IMR-90 (cell line): Measurements from ENCODE around the gene CCDC12. TPM values are rescaled to one million over a fixed set of nuclear protein-coding genes. Genes with fewer than 3 reads are reported as not detected.

Source experiments
- ATAC-seq: fragments of 200-7000 bp; cut with Tn5 transposase; 2 replicates; pipeline ENCODE4 v1.9.1; 2020; ENCODE audit warnings: low read depth, mild to moderate bottlenecking, moderate library complexity
- BruUV-seq: library from RNA; stranded (reverse); fragments of 400-500 nt; replicated peaks from 2 replicates; lab custom pipeline; 2021; lab: Mats Ljungman, UMichigan
- CTCF ChIA-PET: fragments of 300-600 bp; formaldehyde crosslinking; extraction: SDS; loops from one replicate; lab custom pipeline; 2021; ENCODE audit warnings: antibody characterized with exemption; lab: Yijun Ruan, JAX
- POLR2A ChIA-PET: fragments of 300-600 bp; sonication (Branson Sonifier 250); formaldehyde crosslinking; loops from one replicate; lab custom pipeline; 2022; ENCODE audit warnings: antibody characterized with exemption; ENCODE audit not compliant: unreplicated experiment; lab: Charles Lee
- DNase-seq: peaks from one replicate; pipeline ENCODE4 v3.0.0; 2013
- H2AFZ ChIP-seq: replicated peaks from 2 replicates; pipeline ENCODE3; 2013; ENCODE audit warnings: low read length, mild to moderate bottlenecking; ENCODE audit not compliant: poor library complexity
- H2AK5ac ChIP-seq: 2 replicates; pipeline ENCODE4 v1.6.1; 2013; ENCODE audit warnings: low read depth, low read length, inconsistent platforms
- H2AK9ac ChIP-seq: replicated peaks from 2 replicates; pipeline ENCODE3; 2013; ENCODE audit warnings: mild to moderate bottlenecking, low read depth, low read length, moderate library complexity; ENCODE audit not compliant: poor library complexity
- H2BK120ac ChIP-seq: 2 replicates; pipeline ENCODE4 v1.6.1; 2013; ENCODE audit warnings: low read depth, low read length, inconsistent platforms
- H2BK15ac ChIP-seq: 3 replicates; pipeline ENCODE4 v1.6.1; 2013; ENCODE audit warnings: low read depth, low read length, inconsistent platforms
- H2BK20ac ChIP-seq: 2 replicates; pipeline ENCODE4 v1.6.1; 2013; ENCODE audit warnings: low read depth, mild to moderate bottlenecking, inconsistent platforms, low read length, moderate library complexity
- H2BK5ac ChIP-seq: 2 replicates; pipeline ENCODE4 v1.6.1; 2013; ENCODE audit warnings: mild to moderate bottlenecking, low read depth, low read length, inconsistent platforms; ENCODE audit not compliant: poor library complexity, severe bottlenecking
- H3K14ac ChIP-seq: replicated peaks from 2 replicates; pipeline ENCODE4 v1.6.1; 2013; ENCODE audit warnings: low read depth, low read length, inconsistent platforms
- H3K18ac ChIP-seq: 2 replicates; pipeline ENCODE4 v1.6.1; 2013; ENCODE audit warnings: low read depth, low read length, control low read depth
- H3K23ac ChIP-seq: 2 replicates; pipeline ENCODE4 v1.6.1; 2013; ENCODE audit warnings: low read depth, low read length, inconsistent platforms
- H3K27ac ChIP-seq: 2 replicates; pipeline ENCODE4 v1.5.1; 2013; ENCODE audit warnings: mild to moderate bottlenecking, control low read depth, low read length; ENCODE audit not compliant: insufficient read depth
- H3K27me3 ChIP-seq: 2 replicates; pipeline ENCODE4 v1.6.1; 2013; ENCODE audit warnings: low read length; ENCODE audit not compliant: control insufficient read depth, insufficient read depth
- H3K36me3 ChIP-seq: 2 replicates; pipeline ENCODE4 v1.6.1; 2013; ENCODE audit warnings: low read length, mixed read lengths; ENCODE audit not compliant: control insufficient read depth, insufficient read depth
- H3K4ac ChIP-seq: 2 replicates; pipeline ENCODE4 v1.6.1; 2013; ENCODE audit warnings: low read depth, low read length, inconsistent platforms
- H3K4me1 ChIP-seq: 2 replicates; pipeline ENCODE4 v1.6.1; 2013; ENCODE audit warnings: low read length, mixed read lengths; ENCODE audit not compliant: control insufficient read depth, insufficient read depth
- H3K4me2 ChIP-seq: 2 replicates; pipeline ENCODE4 v1.6.1; 2013; ENCODE audit warnings: low read depth, mild to moderate bottlenecking, control low read depth, low read length, moderate library complexity
- H3K4me3 ChIP-seq: 2 replicates; pipeline ENCODE4 v1.5.1; 2013; ENCODE audit warnings: low read depth, mild to moderate bottlenecking, control low read depth, low read length, moderate library complexity; ENCODE audit not compliant: insufficient read depth
- H3K56ac ChIP-seq: 2 replicates; pipeline ENCODE4 v1.6.1; 2013; ENCODE audit warnings: low read length, inconsistent platforms; ENCODE audit not compliant: insufficient read depth; ENCODE audit errors: extremely low read depth
- H3K79me1 ChIP-seq, 2 experiments: 2 replicates each; pipeline ENCODE4 v1.6.1; 2013; ENCODE audit warnings: low read length in 2 of 2, inconsistent platforms in 1 of 2, low read depth in 1 of 2
- H3K9ac ChIP-seq: 2 replicates; pipeline ENCODE4 v1.6.1; 2013; ENCODE audit warnings: low read depth, low read length, control low read depth
- H3K9me1 ChIP-seq: 2 replicates; pipeline ENCODE4 v1.6.1; 2013; ENCODE audit warnings: low read length, inconsistent platforms; ENCODE audit not compliant: insufficient read depth
- H3K9me3 ChIP-seq: 2 replicates; pipeline ENCODE4 v1.6.1; 2013; ENCODE audit warnings: low read length; ENCODE audit not compliant: control insufficient read depth, insufficient read depth
- H4K20me1 ChIP-seq: 2 replicates; pipeline ENCODE4 v1.6.1; 2013; ENCODE audit warnings: low read length, inconsistent platforms; ENCODE audit not compliant: insufficient read depth
- H4K5ac ChIP-seq: 2 replicates; pipeline ENCODE4 v1.6.1; 2013; ENCODE audit warnings: mild to moderate bottlenecking, low read depth, low read length, control low read depth
- H4K8ac ChIP-seq, 2 experiments: 2 replicates each; pipeline ENCODE4 v1.6.1; 2013; ENCODE audit warnings: low read depth in 2 of 2, low read length in 2 of 2, control low read depth in 1 of 2, inconsistent platforms in 1 of 2
- H4K91ac ChIP-seq: 2 replicates; pipeline ENCODE4 v1.6.1; 2013; ENCODE audit warnings: low read depth, low read length, inconsistent platforms; ENCODE audit not compliant: insufficient read depth
- BHLHE40 ChIP-seq: fragments of 150-350 bp; IDR thresholded peaks from 2 replicates; pipeline ENCODE4 v1.6.1; 2016; ENCODE audit warnings: mild to moderate bottlenecking, low read depth, low read length
- CEBPB ChIP-seq: IDR thresholded peaks from 2 replicates; pipeline ENCODE4 v1.6.1; 2012; ENCODE audit warnings: low read depth, low read length, improper control_type of control experiment
- CHD1 ChIP-seq: IDR thresholded peaks from 2 replicates; pipeline ENCODE4 v1.6.1; 2012; ENCODE audit warnings: low read depth, low read length, improper control_type of control experiment
- FOS ChIP-seq: fragments of 150-350 bp; IDR thresholded peaks from 2 replicates; pipeline ENCODE4 v1.6.1; 2016; ENCODE audit warnings: low read depth, low read length
- MAFK ChIP-seq: IDR thresholded peaks from 2 replicates; pipeline ENCODE4 v1.6.1; 2012; ENCODE audit warnings: low read depth, low read length, improper control_type of control experiment
- MAZ ChIP-seq: IDR thresholded peaks from 2 replicates; pipeline ENCODE4 v1.6.1; 2012; ENCODE audit warnings: low read depth, mild to moderate bottlenecking, low read length, improper control_type of control experiment, moderate library complexity, borderline replicate concordance
- MXI1 ChIP-seq: IDR thresholded peaks from 2 replicates; pipeline ENCODE4 v1.6.1; 2012; ENCODE audit warnings: low read depth, mild to moderate bottlenecking, low read length, moderate library complexity, borderline replicate concordance
- POLR2A ChIP-seq: IDR thresholded peaks from 2 replicates; pipeline ENCODE4 v1.6.1; 2012; ENCODE audit warnings: mild to moderate bottlenecking, low read depth, low read length
- RAD21 ChIP-seq: IDR thresholded peaks from 2 replicates; pipeline ENCODE4 v1.6.1; 2012; ENCODE audit warnings: low read length, improper control_type of control experiment
- RCOR1 ChIP-seq: IDR thresholded peaks from 2 replicates; pipeline ENCODE4 v1.6.1; 2012; ENCODE audit warnings: mild to moderate bottlenecking, low read length, improper control_type of control experiment; ENCODE audit not compliant: insufficient replicate concordance
- RFX5 ChIP-seq: IDR thresholded peaks from 2 replicates; pipeline ENCODE4 v1.8.0; 2012; ENCODE audit warnings: low read depth, mild to moderate bottlenecking, low read length, moderate library complexity
- SMC3 ChIP-seq: fragments of 150-350 bp; IDR thresholded peaks from 2 replicates; pipeline ENCODE4 v1.6.1; 2016; ENCODE audit warnings: low read depth, mild to moderate bottlenecking, antibody characterized with exemption, low read length, moderate library complexity
- WGBS, 2 experiments: methylation state at CpG; one replicate each; pipeline versions ENCODE4 v1.1.5 to v1.1.7; 2013; ENCODE audit warnings: missing lambda C conversion rate in 2 of 2; ENCODE audit not compliant: insufficient read length in 1 of 2; ENCODE audit errors: extremely low coverage in 2 of 2; 5-methylcytosine and 5-hydroxymethylcytosine counted together
- dilution Hi-C: fragments of 300-500 bp; cut with HindIII; formaldehyde crosslinking; loops from one replicate; pipeline ENCODE4 v1.14.3; 2018; ENCODE audit warnings: low sequenced_read_pairs; ENCODE audit not compliant: unreplicated experiment
- in situ Hi-C: fragments of 300-500 bp; cut with MboI; formaldehyde crosslinking; loops from 3 replicates; pipeline ENCODE4 v1.14.3; 2019; ENCODE audit warnings: low sequenced_read_pairs, inconsistent platforms, mixed read lengths
- intact Hi-C: fragments of 100-400 bp; cut with micrococcal nuclease; formaldehyde crosslinking; loops from 2 replicates; pipeline ENCODE4 v1.10.0; 2022
- polyA plus RNA-seq, 3 experiments: library from polyadenylated mRNA; depleted of rRNA; stranded (reverse); fragments of >200 nt; gene quantifications; 2 replicates each; pipeline ENCODE4 v1.2.3, GENCODE V29; 2012; ENCODE audit warnings: low replicate concordance in 1 of 3
- total RNA-seq: library from RNA; depleted of rRNA; stranded (reverse); fragments of >200 nt; gene quantifications from 2 replicates; pipeline ENCODE4 v1.2.3, GENCODE V29; 2012
- TF ChIP-seq, protein P1 (sequence below): fragments of 150-350 bp; IDR thresholded peaks from 2 replicates; pipeline ENCODE4 v1.6.1; 2016; ENCODE audit warnings: low read depth, mild to moderate bottlenecking, low read length, moderate library complexity, borderline replicate concordance
- TF ChIP-seq, protein P2 (sequence below): fragments of 150-350 bp; IDR thresholded peaks from 2 replicates; pipeline ENCODE4 v1.6.1; 2017; ENCODE audit warnings: mild to moderate bottlenecking, antibody characterized with exemption, low read length, low read depth

CCDC12 gene
- total and polyA plus RNA-seq, 2 of the 4 experiments (the other 2 are of a cell fraction), result 15.2 to 35.1 TPM

DNA sequence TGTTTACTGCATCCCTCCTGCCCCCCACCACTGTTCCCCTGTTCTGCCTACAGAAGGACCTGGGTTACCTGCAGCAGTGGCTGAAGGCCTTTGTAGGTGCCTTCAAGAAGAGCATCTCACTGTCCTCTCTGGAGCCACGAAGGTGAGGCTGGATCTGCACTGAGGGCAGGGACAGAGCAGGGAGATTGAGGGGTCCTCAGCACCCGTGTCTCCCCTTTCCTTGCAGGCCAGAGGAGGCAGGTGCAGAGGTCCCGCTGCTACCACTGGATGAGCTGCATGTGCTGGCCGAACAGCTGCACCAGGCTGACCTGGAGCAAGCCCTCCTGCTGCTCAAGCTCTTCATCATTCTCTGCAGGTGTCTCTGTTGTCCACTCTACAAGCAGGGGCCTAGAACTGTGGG, 12.1 kb upstream of the CCDC12 start:
- H3K4me3 ChIP-seq, result no peak overlapping the region
- CTCF ChIA-PET, result no interaction called here
- no peak overlapping the region for H4K8ac ChIP-seq
- H3K79me1 ChIP-seq, result no peaks in the 10 kb centered on the region
- no peak overlapping the region for H2BK5ac ChIP-seq
- no peaks in the 10 kb centered on the region for H3K9me3 ChIP-seq
- H2AFZ ChIP-seq, result no peak overlapping the region
- no peaks in the 10 kb centered on the region for H4K20me1 ChIP-seq
- H3K27ac ChIP-seq, result no peak overlapping the region
- no peak overlapping the region for H3K4ac ChIP-seq
- H3K36me3 ChIP-seq, result no peaks in the 10 kb centered on the region; the same call in 1 of the 2 replicates
- ATAC-seq (no peak), DNase-seq (no peak)
- no peak overlapping the region for H2BK120ac ChIP-seq
- no peak overlapping the region for H3K23ac ChIP-seq
- BruUV-seq, result no TSS peak
- H2BK15ac ChIP-seq, result no peak overlapping the region
- no peak overlapping the region for H4K91ac ChIP-seq
- no peak overlapping the region for H3K4me2 ChIP-seq
- H3K56ac ChIP-seq, result no peak overlapping the region
- peak overlapping the region; percentile 53 for H2AK9ac ChIP-seq
- H3K4me1 ChIP-seq, result no peaks in the 10 kb centered on the region
- H2BK20ac ChIP-seq, result no peak overlapping the region
- TF ChIP-seq BHLHE40 (no peak), POLR2A (no peak), RFX5 (no peak), CEBPB (no peak), CHD1 (no peak), RCOR1 (no peak), MXI1 (no peak), FOS (no peak), MAFK (no peak), MAZ (no peak), SMC3 (no peak), RAD21 (no peak)
- TF ChIP-seq, protein P1, sequence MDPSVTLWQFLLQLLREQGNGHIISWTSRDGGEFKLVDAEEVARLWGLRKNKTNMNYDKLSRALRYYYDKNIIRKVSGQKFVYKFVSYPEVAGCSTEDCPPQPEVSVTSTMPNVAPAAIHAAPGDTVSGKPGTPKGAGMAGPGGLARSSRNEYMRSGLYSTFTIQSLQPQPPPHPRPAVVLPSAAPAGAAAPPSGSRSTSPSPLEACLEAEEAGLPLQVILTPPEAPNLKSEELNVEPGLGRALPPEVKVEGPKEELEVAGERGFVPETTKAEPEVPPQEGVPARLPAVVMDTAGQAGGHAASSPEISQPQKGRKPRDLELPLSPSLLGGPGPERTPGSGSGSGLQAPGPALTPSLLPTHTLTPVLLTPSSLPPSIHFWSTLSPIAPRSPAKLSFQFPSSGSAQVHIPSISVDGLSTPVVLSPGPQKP, result no peak
- TF ChIP-seq, protein P2, sequence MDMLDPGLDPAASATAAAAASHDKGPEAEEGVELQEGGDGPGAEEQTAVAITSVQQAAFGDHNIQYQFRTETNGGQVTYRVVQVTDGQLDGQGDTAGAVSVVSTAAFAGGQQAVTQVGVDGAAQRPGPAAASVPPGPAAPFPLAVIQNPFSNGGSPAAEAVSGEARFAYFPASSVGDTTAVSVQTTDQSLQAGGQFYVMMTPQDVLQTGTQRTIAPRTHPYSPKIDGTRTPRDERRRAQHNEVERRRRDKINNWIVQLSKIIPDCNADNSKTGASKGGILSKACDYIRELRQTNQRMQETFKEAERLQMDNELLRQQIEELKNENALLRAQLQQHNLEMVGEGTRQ, result no peak
- peaks cover 5% of the 10 kb centered on the region for H3K9me1 ChIP-seq
- no peak overlapping the region for H3K14ac ChIP-seq
- no peaks in the 10 kb centered on the region for H3K27me3 ChIP-seq
- no peak overlapping the region for H2AK5ac ChIP-seq
- no peak overlapping the region for H3K18ac ChIP-seq
- H3K9ac ChIP-seq, result no peak overlapping the region
- intact Hi-C loops (no loop called here), in situ Hi-C loops (no loop called here), dilution Hi-C loops (no loop called here)
- H4K5ac ChIP-seq, result no peak overlapping the region
- no CpG with 5 or more reads among the region's 4 CpGs for WGBS, 2 experiments
- POLR2A ChIA-PET, result no interaction called here
